Uterus (tissue), 2 donors: ENCODE measurements around the gene MLXIP.

Experiments
- CTCF ChIP-seq, 4 experiments: fragments of 200-600 bp in 2 of 4; fragments of 450-650 bp in 2 of 4; sonication (generic) in 2 of 4; IDR thresholded peaks; one replicate each; pipeline ENCODE4 v1.5.1; 2016 to 2019; ENCODE audit warnings: antibody characterized with exemption in 4 of 4, mild to moderate bottlenecking in 2 of 4, moderate library complexity in 1 of 4
- POLR2A ChIP-seq, 2 donors: fragments of 450-650 bp; IDR thresholded peaks; one replicate each; pipeline ENCODE4 v1.6.1; 2016; ENCODE audit warnings: antibody characterized with exemption in 2 of 2, mild to moderate bottlenecking in 1 of 2, moderate library complexity in 1 of 2

DNA sequence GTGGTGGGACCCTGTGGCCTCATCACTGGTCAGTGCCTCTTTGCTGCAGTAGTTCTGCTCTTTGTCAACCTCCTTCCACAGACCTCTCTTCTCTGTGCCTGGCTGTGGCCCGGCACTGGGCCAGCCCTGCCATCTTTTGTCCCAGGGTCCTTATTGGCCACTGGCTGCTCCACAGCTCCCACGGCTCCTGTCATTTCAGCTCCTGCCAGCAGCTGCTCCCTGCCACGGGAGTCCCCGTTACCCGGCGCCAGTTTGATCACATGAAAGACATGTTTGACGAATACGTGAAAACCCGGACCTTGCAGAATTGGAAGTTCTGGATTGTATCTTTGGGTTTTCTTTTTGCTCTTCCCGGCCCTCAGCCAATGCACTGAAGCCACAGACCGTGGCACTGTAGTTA lies 60.1 kb downstream of the MLXIP start:
- TF ChIP-seq CTCF (IDR thresholded peaks at IDR 0.05): no peak
- no peak for TF ChIP-seq POLR2A (IDR thresholded peaks at IDR 0.05)
